Neural cell (in vitro differentiated cells): ENCODE results near the gene GFI1.

ENCODE experiments used
- CTCF ChIP-seq: fragments of 450-650 bp; IDR thresholded peaks from 2 replicates; pipeline ENCODE4 v1.5.1; 2014; ENCODE audit warnings: antibody characterized with exemption, mild to moderate bottlenecking, moderate library complexity; ENCODE audit not compliant: poor library complexity, severe bottlenecking
- EZH2 ChIP-seq: fragments of 200-600, 300-800 bp; shearing (Covaris generic), sonication (generic); IDR thresholded peaks from 2 replicates; pipeline ENCODE4 v1.6.1; 2014; ENCODE audit warnings: antibody characterized with exemption, low read length, borderline replicate concordance, mild to moderate bottlenecking; ENCODE audit not compliant: insufficient read depth, poor library complexity, severe bottlenecking
- RAD21 ChIP-seq: fragments of 450-650 bp; conservative IDR thresholded peaks from 2 replicates; pipeline ENCODE4 v1.6.1; 2014; ENCODE audit warnings: antibody characterized with exemption, mild to moderate bottlenecking, moderate library complexity
- SMC3 ChIP-seq: fragments of 450-650 bp; conservative IDR thresholded peaks from 2 replicates; pipeline ENCODE4 v1.6.1; 2014; ENCODE audit warnings: antibody characterized with exemption, mild to moderate bottlenecking, moderate library complexity; ENCODE audit not compliant: poor library complexity
- TAF1 ChIP-seq: IDR thresholded peaks from 2 replicates; pipeline ENCODE4 v1.6.1; 2012; ENCODE audit warnings: low read depth

- TF ChIP-seq CTCF (no peak), SMC3 (no peak), TAF1 (no peak), EZH2 (no peak), RAD21 (no peak)
These were observed 47.4 kb downstream of the GFI1 start for GRCh38 chr1:92439291-92439690.
